Activated CD8-positive, alpha-beta memory T cell treated with anti-CD3 and anti-CD28 coated beads, Interleukin-2, amount 50 U/mL, for 1 hour (primary cell): ENCODE data around the gene PRICKLE2.

ENCODE experiments used
- DNase-seq: peaks from one replicate; pipeline ENCODE4 v3.0.0-alpha.2; 2020; ENCODE audit errors: extremely low read depth

PRICKLE2 gene

DNA sequence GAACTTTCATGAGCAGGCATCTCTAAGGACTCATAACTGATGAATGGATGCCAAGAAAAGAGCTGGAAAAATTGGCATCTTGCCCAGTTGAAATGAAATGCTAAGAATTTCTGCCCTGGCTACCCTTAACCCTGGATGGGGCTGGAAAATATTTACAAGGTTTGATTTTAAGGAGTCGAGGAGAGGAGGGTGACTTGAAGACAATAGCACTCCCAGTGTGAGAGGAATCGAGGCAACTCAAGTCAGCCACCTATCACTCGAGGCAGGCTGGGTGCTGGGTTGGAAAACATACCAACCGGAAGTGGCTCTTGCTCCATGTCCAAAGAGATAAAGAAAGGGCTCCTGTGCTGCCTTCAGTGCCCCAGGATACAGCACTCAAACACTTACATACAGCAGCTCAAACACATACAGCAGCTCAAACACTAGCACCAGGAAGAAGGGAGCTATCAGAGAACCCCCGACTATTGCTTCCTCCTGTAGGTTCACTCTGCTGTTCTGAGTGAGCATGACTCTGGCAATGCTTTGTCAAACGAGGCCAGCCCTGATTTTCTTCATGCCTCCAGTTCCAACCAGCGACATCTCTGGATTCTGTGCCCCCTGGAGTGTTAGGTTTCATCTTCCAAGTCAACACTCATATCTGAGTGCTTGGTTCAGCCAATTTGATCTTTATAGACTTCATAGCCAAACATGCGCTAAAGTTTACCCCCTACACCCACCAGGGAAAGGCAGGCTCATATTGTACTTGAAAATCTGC lies 4.9 kb downstream of the PRICKLE2 start:
- no peak for DNase-seq

GRCh38 chr3:64218746-64219145 lies 6.5 kb downstream of the PRICKLE2 start:
- no peak for DNase-seq

GRCh38 chr3:64218329-64218728 lies 6.9 kb downstream of the PRICKLE2 start:
- DNase-seq, result no peak

DNA sequence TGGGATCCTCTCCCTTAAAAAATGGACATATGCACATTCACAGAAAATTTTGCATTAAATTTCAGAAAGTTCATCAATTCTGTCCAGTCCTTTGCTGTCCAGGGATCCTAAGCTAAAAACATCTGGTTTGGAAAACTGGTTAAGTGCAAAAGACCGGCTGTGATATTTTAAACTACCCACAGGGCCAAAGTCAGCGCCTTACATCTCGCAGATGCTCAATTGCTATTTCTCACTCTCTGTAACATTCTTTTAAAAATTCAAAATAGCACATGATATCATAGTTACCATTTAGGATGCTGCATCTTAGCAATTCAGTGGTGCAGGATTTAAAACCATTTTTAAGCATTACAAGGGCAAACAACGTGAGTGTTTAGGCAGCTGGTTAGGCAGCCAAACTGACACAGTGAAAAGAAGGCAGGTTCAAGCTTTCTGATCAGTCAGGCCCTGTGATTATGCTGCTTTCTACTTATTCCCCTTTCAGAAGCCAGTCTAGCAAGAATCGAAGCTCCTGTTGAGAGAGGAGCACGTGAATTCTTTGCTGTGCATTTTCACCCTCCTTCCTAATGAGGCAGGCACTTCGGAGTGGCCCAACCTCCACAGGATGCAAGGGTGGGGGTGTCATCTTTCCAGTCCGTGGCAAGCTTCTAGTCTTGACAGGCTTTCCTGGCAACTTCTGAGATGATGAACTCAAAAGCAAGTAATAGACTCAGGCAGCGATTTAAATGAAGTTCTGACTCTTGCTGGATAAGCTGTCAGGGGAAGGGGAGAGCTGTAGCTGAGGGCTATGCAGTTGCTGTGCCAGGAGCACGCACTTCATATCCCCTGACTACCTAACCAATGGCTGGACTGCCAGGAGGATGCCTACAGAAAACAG lies 8.8 kb downstream of the PRICKLE2 start:
- DNase-seq, result no peak

DNA sequence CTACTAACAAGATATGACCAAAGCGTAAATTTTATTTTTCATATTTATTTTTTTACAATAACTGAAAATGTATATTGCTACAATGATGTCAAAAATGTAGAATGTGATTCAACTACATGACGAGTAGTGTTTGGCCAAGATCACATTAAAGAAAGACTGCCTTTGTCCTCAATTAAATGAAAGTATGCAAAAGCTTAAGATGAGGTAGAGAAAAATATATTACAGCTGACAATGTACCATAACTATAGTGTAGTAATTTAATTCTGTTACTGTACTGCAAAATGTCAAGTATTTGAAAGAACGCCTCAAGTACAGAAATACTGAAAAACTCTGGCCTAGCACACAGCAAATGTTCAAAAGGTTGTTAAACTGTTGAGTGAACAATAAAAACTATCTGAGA lies 9.7 kb downstream of the PRICKLE2 start:
- DNase-seq, result no peak

DNA sequence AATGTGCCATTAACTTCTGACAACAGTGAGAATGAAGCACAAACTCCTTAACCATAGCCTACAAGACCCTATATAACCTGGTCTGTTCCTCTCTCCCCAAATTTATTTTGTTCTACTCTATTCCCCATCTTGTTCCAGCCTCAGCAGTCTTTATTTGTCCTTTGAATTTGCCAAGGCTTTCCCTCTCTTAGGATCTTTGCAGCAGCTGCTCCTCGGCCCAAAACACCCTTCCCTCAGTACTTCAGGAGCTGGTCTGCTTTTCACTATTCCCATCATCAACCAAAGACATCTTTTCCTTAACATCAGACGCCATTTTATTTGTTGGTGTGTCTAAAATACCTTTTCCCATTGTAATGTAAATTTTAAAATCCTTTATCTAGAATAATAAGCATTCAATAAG lies 10.2 kb downstream of the PRICKLE2 start:
- DNase-seq, result no peak

GRCh38 chr3:64214381-64215018 lies 10.8 kb downstream of the PRICKLE2 start:
- no peak for DNase-seq

GRCh38 chr3:64213962-64214379 lies 11.3 kb downstream of the PRICKLE2 start:
- no peak for DNase-seq

GRCh38 chr3:64213224-64213878 lies 11.9 kb downstream of the PRICKLE2 start:
- DNase-seq, result no peak

- no peak for DNase-seq
These were observed 15.2 kb downstream of the PRICKLE2 start for GRCh38 chr3:64209866-64210621.

DNA sequence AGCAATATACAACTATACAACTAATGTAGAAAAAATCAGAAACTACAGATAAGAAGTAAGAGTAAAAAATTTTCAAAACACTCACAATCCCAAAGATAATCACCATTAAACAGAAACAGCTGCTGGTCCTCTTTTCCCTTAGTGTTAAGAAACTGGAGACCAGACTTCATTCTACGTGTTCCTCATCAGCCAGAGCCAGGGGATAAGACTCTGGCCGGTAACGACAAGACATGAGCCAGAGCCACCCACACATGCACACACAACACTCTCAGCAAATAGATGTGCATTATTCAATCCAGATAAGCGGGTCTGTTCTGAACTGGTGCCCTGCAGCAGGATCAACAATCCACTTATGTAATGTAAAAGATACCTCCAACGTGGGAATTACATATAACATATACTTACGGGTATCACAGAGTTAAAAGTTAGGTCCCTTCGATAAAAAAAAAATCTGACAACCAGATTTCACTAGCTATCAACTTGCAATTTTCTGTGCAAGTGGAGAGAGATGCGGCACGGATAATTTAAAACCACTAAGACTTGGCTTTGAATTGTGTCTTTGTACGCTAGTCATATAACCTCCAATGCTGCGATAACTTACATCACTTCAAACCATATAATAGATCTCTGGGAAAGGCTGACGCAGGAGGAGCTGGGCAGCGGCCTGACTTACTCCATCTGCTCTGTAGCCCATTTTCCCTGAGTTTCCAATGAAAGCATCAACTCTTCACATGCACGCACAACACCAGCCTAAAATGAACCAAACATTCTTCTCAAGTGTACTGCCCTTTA lies 17.8 kb downstream of the PRICKLE2 start:
- no peak for DNase-seq

DNA sequence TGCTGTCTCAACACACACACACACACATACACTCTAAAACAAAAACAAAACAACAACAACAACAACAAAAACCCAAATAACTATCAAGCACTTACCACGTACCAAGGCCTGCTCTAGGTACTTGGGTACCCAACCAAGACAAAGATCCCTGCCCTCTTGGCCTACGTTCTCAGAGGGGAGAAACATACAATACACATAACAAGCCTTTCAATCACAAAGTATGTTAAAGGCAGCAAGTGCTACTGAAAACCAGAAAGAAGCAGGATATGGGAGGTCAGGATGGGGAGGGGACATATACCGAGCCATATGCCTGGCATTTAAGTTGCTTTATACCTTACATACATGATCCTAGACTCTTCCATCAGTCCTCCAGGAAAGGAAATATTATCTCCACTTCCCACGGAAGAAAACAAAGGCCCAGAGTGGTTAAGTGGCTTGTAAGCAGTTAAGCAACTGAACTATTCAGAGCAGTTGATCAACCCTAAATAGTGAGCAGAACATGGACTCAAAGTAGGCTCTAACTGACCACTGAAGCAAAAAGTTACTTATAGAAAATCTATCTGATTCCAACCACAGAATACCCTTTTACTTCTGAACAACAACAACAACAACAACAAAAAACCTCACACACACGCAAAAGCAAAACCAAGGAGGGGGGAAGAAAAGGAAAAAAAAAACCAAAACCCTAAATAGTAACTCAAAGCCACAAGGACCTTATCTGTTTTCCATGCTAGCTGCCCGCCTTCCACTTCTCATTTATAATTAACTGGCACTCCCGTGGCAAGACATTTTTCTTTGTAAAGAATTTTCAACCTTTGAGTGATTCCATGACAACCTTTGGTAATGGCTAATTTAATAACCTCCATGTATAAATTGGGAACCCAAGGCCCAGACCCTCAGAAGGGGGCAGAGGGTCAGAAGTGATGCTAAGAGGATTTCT lies 21.0 kb downstream of the PRICKLE2 start:
- no peak for DNase-seq

- DNase-seq, result no peak
These were observed 22.1 kb downstream of the PRICKLE2 start for GRCh38 chr3:64203216-64203615.

GRCh38 chr3:64199932-64200331 lies 25.3 kb downstream of the PRICKLE2 start:
- no peak for DNase-seq

DNA sequence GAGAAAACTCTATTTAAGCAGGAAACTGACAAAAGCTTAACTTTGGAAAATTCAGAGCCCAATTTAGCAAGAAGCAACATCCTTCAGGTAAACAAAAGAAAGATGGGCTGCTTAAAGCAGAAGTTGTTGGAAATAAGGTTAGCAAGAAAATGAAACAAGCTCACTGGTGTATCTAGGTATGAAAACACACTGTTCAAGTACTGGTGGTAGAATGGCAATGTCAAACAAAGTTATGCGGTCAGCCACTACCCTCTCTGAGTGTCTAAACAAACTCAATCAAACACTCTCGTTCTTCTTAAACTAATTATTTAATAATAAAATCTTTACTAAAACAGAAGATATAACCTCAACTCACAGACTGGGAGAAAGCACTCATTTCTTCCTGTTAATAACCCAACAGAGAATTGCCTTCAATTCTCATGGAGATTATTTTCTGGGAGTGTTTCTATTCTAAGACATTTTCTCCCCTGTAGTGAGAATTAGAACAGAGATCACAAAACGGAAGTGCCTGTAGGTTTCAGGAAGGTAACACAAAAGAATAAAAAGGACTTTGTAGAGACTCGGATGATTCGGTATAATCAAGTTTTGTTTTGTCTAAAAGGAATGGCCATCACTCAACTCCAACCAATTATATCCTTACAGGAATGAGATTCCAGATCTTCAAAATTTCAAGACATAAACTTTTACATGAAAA lies 28.9 kb downstream of the PRICKLE2 start:
- no peak for DNase-seq

- no peak for DNase-seq
These were observed 29.5 kb downstream of the PRICKLE2 start for GRCh38 chr3:64195789-64196188.

DNA sequence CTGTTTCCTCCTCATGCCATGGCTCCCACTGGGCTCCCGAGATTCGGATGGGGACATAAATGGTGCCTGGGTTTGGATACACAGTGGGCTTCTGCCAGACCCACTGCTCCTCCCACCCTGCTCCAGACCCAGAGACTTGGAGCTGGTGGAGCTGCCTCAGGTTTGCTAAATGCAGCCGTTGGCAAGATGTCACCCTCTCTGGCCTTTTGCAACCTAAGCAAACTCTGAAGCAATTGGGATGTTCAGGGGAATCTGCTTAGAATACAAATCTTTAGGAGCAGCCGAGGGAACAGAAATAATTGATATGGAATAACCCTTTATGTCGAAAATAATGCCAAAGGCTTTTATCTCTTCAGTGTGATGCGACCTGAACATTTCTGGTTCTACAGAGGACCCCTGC lies 33.4 kb downstream of the PRICKLE2 start:
- no peak for DNase-seq
